ENCODE data around the gene NHLRC1.

NHLRC1 gene

GRCh38 chr6:18096423-18096822, 26.1 kb downstream of the NHLRC1 start:
- H3K79me2 ChIP-seq (ENCODE audit: insufficient read depth, low read length), result no peaks in the 10 kb centered on the region
- H3K27ac ChIP-seq (ENCODE audit: low read length), result no peak overlapping the region
- DNase-seq, result no peak
- no peaks in the 10 kb centered on the region for H3K9me3 ChIP-seq (ENCODE audit: insufficient read depth, low read length, severe bottlenecking)
- no peaks in the 10 kb centered on the region for H4K20me1 ChIP-seq (ENCODE audit: insufficient read depth, low read length)
- no peak overlapping the region for H2AFZ ChIP-seq (ENCODE audit: low read depth, low read length)
- H3K4me1 ChIP-seq (ENCODE audit: insufficient read depth, low read length), result no peaks in the 10 kb centered on the region
- H3K27me3 ChIP-seq (ENCODE audit: insufficient read depth, low read length, poor library complexity), result no peaks in the 10 kb centered on the region
- ATAC-seq (ENCODE audit: insufficient read depth, low read depth), result no peak
- TF ChIP-seq EZH2 (IDR thresholded peaks at IDR 0.05; ENCODE audit: borderline replicate concordance, low read depth, low read length, severe bottlenecking) (no peak), CTCF (IDR thresholded peaks at IDR 0.05; ENCODE audit: borderline replicate concordance, extremely low read depth, low read length, poor library complexity, severe bottlenecking) (no peak)
- H3K36me3 ChIP-seq (ENCODE audit: insufficient read depth, low read length), result no peaks in the 10 kb centered on the region
- H3K4me3 ChIP-seq (ENCODE audit: low read depth in 1 of 2, low read length in 2 of 2), result no peak overlapping the region
- no peak overlapping the region for H3K4me2 ChIP-seq (ENCODE audit: insufficient read depth, low read length)
- H3K9ac ChIP-seq (ENCODE audit: low read depth, low read length), result no peak overlapping the region

DNA sequence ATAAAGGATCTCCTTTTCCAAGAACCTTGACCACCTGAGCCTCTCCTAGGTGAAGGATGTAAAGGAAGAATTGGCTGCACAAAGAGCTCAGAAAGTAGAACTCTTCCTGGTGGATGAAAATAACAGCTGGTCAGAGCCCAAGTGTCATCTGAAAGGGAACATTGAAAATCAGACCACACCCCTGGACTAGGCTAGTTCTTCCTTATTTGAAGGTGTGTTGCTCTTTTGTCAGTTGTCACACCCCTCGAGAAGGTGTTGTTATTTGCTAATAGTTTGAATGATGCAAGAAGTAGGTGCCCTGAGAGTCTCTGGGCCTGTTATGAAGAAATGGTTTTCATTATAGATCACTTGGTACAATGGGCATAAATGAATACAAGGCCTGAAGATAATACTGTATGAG, 31.1 kb downstream of the NHLRC1 start:
- no peak overlapping the region for H3K4me2 ChIP-seq (ENCODE audit: insufficient read depth, low read length)
- no peaks in the 10 kb centered on the region for H3K9me3 ChIP-seq (ENCODE audit: insufficient read depth, low read length, severe bottlenecking)
- H3K27ac ChIP-seq (ENCODE audit: low read length), result no peak overlapping the region
- no peak overlapping the region for H2AFZ ChIP-seq (ENCODE audit: low read depth, low read length)
- no peaks in the 10 kb centered on the region for H3K79me2 ChIP-seq (ENCODE audit: insufficient read depth, low read length)
- no peak for DNase-seq
- no peaks in the 10 kb centered on the region for H3K4me1 ChIP-seq (ENCODE audit: insufficient read depth, low read length)
- TF ChIP-seq CTCF (IDR thresholded peaks at IDR 0.05; ENCODE audit: borderline replicate concordance, extremely low read depth, low read length, poor library complexity, severe bottlenecking) (no peak), EZH2 (IDR thresholded peaks at IDR 0.05; ENCODE audit: borderline replicate concordance, low read depth, low read length, severe bottlenecking) (no peak)
- H3K27me3 ChIP-seq (ENCODE audit: insufficient read depth, low read length, poor library complexity), result no peaks in the 10 kb centered on the region
- no peak for ATAC-seq (ENCODE audit: insufficient read depth, low read depth)
- no peaks in the 10 kb centered on the region for H3K36me3 ChIP-seq (ENCODE audit: insufficient read depth, low read length)
- H4K20me1 ChIP-seq (ENCODE audit: insufficient read depth, low read length), result no peaks in the 10 kb centered on the region
- no peak overlapping the region for H3K9ac ChIP-seq (ENCODE audit: low read depth, low read length)
- H3K4me3 ChIP-seq (ENCODE audit: low read depth in 1 of 2, low read length in 2 of 2), result no peak overlapping the region

DNA sequence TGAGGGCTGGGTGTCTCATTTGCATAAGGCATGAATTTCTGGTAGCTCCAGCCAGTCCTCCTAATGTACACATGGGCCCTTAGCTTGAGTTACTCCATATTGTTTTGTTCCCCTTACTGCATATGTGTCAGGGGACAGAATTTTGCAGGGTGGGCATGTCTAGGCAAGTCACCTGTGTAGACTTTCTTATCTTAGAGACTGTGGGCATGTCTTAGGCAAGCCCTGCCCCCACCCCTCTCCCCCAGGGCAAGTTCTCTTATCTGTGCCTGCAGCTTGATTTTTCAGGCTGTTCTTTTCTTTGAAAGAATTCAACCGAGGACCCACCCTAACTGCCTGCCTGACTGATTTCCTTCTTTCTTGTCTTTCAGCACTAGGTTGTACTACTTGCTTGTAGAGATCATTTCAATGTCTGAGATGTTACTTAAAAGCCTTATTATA, 32.1 kb downstream of the NHLRC1 start:
- H3K9me3 ChIP-seq (ENCODE audit: insufficient read depth, low read length, severe bottlenecking), result no peaks in the 10 kb centered on the region
- no peaks in the 10 kb centered on the region for H4K20me1 ChIP-seq (ENCODE audit: insufficient read depth, low read length)
- H3K27me3 ChIP-seq (ENCODE audit: insufficient read depth, low read length, poor library complexity), result no peaks in the 10 kb centered on the region
- H2AFZ ChIP-seq (ENCODE audit: low read depth, low read length), result no peak overlapping the region
- ATAC-seq (ENCODE audit: insufficient read depth, low read depth), result no peak
- no peaks in the 10 kb centered on the region for H3K36me3 ChIP-seq (ENCODE audit: insufficient read depth, low read length)
- DNase-seq, result no peak
- no peaks in the 10 kb centered on the region for H3K4me1 ChIP-seq (ENCODE audit: insufficient read depth, low read length)
- no peaks in the 10 kb centered on the region for H3K79me2 ChIP-seq (ENCODE audit: insufficient read depth, low read length)
- no peak overlapping the region for H3K4me3 ChIP-seq (ENCODE audit: low read depth in 1 of 2, low read length in 2 of 2)
- no peak for TF ChIP-seq CTCF (IDR thresholded peaks at IDR 0.05; ENCODE audit: borderline replicate concordance, extremely low read depth, low read length, poor library complexity, severe bottlenecking)
- TF ChIP-seq EZH2 (IDR thresholded peaks at IDR 0.05; ENCODE audit: borderline replicate concordance, low read depth, low read length, severe bottlenecking), result no peak
- H3K9ac ChIP-seq (ENCODE audit: low read depth, low read length), result no peak overlapping the region
- no peak overlapping the region for H3K27ac ChIP-seq (ENCODE audit: low read length)
- no peak overlapping the region for H3K4me2 ChIP-seq (ENCODE audit: insufficient read depth, low read length)
